GM18505 (cell line): ENCODE results near the gene CD38.
A peak's percentile ranks its signal among the peaks of the same experiment; 100 is the strongest.

ENCODE experiments used
- ATAC-seq: cut with Tn5 transposase; IDR thresholded peaks from one replicate; pipeline ENCODE4 v1.9.1; 2021; ENCODE audit not compliant: unreplicated experiment
- POLR2A ChIP-seq: IDR thresholded peaks from 4 replicates; pipeline ENCODE4 v1.6.1; 2011; ENCODE audit warnings: borderline replicate concordance; ENCODE audit not compliant: insufficient read depth, insufficient read length; ENCODE audit errors: extremely low read depth

The CD38 gene

DNA sequence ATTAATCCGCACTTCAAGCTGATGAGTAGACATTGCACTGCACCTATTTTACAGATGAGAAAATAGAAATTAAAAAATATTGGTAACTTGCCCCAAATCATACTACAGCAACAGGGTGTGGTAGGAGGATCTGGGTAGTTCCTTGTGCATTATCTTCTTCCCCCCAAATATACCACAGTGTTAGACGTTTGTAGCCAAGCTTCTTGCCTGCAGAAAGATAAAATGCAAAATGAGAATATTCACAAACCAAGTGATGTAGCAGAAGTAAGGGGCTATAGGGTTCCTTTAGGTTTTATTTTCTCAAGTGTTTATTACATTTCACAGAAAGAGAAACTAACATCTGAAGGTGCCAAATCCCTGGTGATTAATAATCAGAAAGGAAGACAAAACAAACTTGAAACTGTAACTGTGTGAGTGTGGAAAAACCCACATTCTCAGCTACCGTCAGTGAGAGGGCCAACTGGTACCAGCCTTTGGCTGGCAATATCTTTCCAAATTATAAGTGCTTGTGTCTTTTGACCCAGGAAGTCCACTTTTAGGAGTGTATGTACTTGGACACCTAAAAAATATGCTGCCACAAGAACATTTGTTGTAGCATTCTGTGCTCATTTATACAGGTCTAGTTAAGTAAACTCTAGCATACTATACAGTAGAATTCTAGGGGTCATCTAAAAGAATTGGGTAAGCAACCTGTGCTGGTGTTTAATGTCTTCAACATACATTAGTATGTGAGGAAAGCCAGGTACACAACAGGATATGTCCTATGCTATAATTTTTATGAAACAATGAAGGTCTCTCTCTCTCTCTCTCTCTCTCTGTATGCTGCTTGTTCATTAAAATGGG lies 6.7 kb upstream of the CD38 start:
- peak; percentile 80 for ATAC-seq

DNA sequence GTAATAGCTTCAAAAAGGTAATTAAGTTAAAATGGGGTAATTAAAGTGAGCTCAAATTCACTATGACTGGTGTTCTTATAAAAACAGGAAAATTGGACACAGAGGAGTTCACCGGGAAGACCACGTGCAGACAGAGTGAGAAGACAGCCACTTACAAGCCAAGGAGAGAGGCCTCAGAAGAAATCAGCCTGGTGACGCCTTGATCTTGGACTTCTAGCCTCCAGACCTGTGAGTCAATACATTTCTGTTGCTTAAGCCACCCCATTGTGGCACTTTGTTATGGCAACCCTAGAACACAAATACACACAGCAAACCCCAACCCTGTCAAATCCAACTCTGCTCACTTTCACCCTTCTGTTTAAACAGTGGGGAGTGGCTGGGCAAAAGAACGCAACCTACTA lies 4.1 kb upstream of the CD38 start:
- no peak for TF ChIP-seq POLR2A
- no peak for ATAC-seq

More for the DNA sequence above, 6.7 kb upstream of the CD38 start:
- TF ChIP-seq POLR2A, result no peak

DNA sequence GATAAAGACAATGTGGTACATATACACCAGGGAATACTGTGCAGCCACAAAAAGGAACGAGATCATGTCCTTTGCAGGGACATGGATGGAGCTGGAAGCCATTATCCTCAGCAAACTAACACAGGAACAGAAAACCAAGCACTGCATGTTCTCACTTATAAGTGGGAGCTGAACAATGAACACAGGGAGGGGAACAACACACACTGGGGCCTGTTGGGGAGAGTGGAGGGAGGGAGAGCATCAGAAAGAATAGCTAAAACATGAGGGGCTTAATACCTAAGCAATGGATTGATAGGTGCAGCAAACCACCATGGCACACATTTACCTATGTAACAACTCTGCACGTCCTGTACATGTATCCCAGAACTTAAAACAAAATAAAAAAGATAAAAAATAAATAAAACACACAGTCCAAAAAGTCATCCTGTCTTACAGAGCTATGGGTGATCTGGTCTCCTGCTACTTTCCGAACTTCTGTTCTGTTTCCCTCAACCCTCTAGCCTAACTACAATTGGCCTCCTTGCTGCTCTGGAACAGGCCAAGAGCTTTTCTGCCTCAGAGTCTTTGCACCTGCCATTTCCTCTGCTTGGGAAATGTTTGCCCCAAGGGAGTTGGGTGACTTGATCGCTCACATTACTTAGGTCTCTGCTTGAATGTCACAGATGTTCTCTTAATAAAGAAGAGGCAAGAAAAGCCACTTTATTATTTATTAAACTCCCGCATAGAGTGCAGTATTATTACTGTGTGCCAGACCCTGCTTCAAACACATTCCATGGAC lies 1.1 kb upstream of the CD38 start:
- TF ChIP-seq POLR2A, result no peak
- no peak for ATAC-seq

DNA sequence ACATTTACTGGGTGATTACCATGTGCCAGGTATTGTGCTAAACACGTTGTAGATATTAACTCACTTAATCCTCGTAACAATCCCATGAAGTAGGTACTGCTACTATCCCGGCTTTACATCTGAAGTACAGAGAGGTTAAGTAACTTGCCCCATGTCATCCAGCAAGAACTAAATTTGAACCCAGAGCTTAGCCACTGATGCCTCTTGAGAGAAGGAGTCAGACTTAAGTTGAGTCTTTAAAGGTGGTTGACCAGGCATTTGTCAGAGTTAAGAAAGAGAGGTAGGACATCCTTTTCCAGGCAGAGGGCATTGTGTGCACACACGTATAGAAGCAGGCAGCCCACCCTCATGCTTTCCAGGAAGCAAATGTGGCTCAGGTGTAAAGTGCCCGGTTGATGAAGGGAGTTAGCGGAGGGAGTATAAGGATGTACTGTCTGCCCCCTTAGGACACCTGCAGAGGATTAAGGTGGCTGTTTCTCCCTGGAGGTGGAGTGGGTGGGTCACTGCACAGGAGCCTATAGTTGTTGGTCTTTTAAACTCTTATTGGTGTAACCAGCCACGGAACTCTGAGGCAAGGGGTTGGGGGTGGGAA lies 335 bp upstream of the CD38 start:
- no peak for ATAC-seq
- TF ChIP-seq POLR2A, result no peak

DNA sequence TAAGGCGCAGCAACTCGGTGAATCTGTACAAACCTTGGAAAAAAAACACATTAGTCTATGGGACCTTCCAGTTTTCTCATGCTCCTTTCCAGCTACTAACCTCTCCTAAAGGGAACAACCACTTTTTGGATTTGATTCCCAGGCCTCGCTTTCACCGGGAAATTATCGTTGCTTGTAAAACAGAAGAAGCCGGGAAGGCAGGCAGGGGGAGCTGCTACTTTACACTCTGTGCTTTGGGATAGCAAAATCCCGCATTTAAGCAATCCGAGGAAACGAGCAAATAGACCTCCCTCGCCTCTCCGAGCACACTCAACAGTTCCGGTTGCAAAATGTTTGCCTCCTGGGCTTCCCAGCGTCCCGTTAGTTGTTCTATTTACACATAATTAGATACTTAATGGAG lies 1.2 kb downstream of the CD38 start:
- no peak for ATAC-seq
- no peak for TF ChIP-seq POLR2A

DNA sequence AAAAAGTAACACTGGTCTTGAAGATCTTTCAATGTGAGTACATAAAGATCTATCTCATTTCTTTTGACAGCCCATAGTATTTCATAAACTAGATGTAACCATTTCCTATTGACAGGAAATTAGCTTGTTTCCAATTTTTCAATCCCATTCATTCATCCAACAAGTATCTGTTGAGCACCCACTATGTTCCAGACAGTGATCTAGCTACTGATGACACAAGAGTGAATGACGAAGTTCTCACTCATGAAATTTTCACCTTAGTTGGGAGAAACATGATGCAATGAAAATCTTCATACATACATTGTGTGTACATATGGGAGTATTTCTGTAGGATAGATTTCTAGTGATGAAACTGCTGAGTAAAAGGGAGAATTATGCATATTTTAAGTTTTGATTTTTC lies 1.7 kb downstream of the CD38 start:
- no peak for TF ChIP-seq POLR2A
- ATAC-seq, result no peak

DNA sequence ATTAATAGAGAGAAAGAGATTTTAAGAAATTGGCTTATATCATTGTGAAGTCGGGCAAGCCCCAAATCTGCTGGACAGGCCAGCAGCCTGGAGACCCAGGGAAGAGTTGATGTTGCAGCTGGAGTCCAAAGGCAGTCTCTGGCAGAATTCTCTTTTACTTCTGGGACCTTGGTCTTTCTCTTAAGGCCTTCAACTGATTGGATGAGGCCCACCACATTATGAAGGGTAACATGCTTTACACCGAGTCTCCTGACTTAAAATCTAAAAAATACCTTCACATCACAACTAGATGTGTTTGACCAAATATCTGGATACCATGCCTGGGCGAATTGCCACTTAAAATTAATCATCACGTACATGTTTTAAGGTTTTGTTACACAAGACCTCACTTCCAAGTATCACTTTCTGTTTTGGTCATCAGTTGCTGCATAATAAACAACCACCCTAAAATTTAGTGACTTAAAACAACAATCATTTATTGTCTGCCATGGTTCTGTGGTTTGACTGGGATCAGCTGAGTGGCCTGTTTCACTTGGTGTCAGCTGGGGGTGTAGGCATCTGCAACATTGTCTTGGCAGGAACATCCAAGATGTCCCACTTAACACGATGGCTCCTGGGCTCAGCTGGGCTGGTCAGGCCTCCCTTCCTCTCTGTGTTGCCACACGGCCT lies 3.4 kb downstream of the CD38 start:
- ATAC-seq, result peak; percentile 30
- no peak for TF ChIP-seq POLR2A

DNA sequence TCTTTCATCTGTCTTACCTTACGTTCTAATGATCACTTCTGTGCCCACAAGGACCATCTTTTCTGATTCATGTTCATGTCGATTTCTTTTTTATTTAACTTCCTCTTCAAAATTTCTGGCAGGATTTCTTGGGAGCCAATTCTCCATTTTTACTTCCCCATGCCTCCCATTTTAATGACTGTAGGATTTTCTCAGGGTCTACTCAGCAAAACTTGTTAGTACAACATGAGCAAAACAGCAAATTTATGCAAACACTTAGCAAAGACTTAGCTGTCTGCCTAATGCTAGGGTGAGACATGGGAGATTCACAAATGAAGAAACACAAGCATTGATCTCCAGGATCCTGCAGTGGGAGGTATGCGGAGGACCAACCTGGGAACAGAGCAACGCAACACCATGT lies 5.5 kb downstream of the CD38 start:
- ATAC-seq, result no peak
- TF ChIP-seq POLR2A, result no peak

DNA sequence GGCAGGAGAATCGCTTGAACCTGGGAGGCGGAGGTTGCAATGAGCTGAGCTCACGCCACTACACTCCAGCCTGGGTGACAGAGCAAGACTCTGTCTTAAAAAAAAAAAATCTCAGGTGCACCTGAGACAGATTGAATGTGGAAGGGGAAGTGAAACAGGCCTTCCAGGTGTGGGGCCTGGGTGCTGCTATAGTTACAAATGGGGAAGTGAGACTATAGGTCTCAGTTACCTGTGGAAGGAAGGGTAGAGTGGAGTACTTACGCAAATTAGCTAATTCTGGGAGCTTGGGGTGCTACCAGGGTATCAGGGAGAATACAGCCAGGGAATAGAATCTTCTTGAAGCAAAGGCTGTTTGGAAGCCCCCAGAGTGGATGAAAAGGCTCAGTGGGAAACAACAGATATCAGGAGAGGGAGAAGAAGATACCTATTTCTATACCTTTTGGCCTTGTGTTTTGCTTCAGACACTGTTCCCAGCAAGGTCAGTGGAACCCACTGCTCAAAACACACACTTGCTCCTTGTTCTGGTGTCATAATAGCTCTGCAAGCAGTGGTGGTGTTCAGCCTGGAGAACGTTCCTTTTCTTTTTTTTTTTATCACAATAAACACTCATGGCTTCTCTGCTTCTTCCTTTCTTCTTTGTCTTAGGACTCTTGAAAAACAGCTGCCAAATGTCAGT lies 7.0 kb downstream of the CD38 start:
- no peak for TF ChIP-seq POLR2A
- ATAC-seq, result peak; percentile 86

DNA sequence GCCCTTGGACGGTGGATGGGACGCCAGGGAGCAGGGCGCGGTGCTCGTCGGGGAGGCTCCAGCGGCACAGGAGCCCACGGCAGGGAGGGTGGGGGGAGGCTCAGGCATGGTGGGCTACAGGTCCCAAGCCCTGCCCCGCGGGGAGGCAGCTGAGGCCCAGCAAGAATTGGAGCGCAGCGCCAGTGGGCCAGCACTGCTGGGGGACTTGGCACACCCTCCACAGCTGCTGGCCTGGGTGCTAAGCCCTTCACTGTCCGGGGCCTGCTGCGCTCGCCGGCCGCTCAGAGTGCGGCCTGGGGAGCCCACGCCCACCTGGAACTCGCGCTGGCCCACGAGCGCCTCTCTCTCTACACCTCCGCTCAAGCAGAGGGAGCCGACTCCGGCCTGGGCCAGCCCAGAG lies 8.6 kb downstream of the CD38 start:
- ATAC-seq, result no peak
- TF ChIP-seq POLR2A, result no peak

DNA sequence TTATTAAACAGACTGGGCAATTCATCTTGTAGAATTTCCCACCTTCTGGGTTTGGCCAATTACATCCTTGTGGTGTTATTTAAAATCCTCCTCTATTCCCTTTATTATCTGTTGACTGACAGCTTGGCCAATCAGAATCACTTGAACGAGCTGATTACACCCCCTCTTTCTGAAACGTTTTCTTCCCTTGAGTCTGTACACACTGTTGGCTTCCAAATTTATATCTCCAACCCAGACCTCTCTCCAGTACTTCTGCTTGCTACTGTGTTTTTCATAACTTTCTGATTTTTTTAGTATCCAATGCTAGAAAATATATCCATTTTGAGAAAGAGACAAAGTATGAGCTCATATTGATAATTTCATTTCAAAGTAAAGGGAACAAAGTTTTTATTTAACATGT lies 14.8 kb downstream of the CD38 start:
- no peak for ATAC-seq
- no peak for TF ChIP-seq POLR2A

DNA sequence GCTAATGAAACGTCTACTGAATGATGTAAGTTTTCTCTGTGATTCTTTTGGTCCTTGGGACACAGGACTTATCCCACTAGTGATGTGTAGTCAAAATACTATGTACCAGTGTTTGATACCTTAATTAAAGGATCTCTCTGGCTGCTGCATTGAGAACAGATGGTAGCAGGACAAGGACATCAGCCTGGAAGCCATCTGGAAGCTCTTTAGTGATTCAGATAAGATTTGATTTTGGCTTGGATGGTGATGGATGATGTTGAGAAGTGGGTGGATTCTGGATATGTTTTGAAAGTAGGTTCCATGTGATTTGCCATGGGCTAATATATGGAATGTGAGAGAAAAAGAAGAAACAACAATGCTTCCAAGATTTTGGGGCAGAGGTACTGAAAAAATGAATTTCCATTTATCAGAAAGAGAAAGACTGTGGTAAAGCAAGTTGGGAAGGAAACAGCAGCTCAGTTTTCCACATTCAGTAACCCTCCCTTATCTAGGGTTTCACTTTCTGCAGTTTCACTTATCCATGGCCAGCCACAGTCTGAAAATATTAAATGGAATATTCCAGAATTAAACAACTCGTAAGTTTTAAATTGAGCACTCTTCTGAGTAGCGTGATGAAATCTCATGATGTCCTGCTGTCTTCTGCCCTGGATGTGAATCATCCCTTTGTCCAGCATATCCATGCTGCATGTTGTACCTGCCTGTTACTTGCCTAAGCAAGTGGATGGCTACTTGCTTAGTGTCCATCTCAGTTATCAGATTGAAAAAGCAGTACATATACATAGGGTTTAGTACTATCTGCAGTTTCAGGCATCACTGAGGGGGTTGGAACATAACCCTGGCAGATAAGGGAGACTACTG lies 15.6 kb downstream of the CD38 start:
- TF ChIP-seq POLR2A, result no peak
- no peak for ATAC-seq
